Pancreas (tissue), 10 donors: Measurements from ENCODE around the gene STAT3. TPM values are rescaled to one million over a fixed set of nuclear protein-coding genes. Genes with fewer than 3 reads are reported as not detected.

Source experiments
- ATAC-seq, 4 donors: fragments of 200-7000 bp; cut with Tn5 transposase; one replicate each; pipeline versions ENCODE4 v1.8.0 to v1.9.1; 2020; ENCODE audit warnings: mild to moderate bottlenecking in 4 of 4, moderate library complexity in 4 of 4
- DNase-seq, 6 donors: peaks; one replicate each; pipeline ENCODE4 v3.0.0-alpha.2; 2020
- FAIRE-seq: peaks from 2 replicates; lab custom pipeline; 2012; peaks lifted over from hg19 to GRCh38; lab: Jason Lieb, UNC
- H3K27ac ChIP-seq, 4 donors: fragments of 200-600 bp; sonication (generic); 1 replicate in 3 of 4; 2 replicates in 1 of 4; pipeline versions ENCODE4 v1.5.0 to v1.8.0; 2020
- H3K27me3 ChIP-seq, 4 donors: fragments of 200-600 bp; one replicate each; pipeline ENCODE4 v1.8.0; 2021
- H3K36me3 ChIP-seq, 3 donors: fragments of 200-600 bp; sonication (generic) in 1 of 3; one replicate each; pipeline versions ENCODE4 v1.5.0 to v1.8.0; 2020 to 2021
- H3K4me1 ChIP-seq, 3 donors: fragments of 200-600 bp; one replicate each; pipeline ENCODE4 v1.8.0; 2021
- H3K4me3 ChIP-seq, 4 donors: fragments of 200-600 bp; sonication (generic) in 2 of 4; one replicate each; pipeline versions ENCODE4 v1.5.0 to v1.8.0; 2020 to 2021
- H3K9me3 ChIP-seq, 4 donors: fragments of 200-600 bp; one replicate each; pipeline ENCODE4 v1.8.0; 2021
- CTCF ChIP-seq, 4 donors: fragments of 200-600 bp; sonication (generic) in 3 of 4; IDR thresholded peaks; one replicate each; pipeline versions ENCODE4 v1.5.0 to v1.8.0; 2021; ENCODE audit warnings: antibody characterized with exemption in 4 of 4
- WGBS, 2 donors: extraction: QIAGEN DNeasy Blood & Tissue Kit; methylation state at CpG; one replicate each; pipeline ENCODE4 v1.1.7; 2013; 5-methylcytosine and 5-hydroxymethylcytosine counted together
- intact Hi-C, 3 donors: fragments of 100-400 bp; cut with DNase I; formaldehyde crosslinking; loops; one replicate each; pipeline versions ENCODE4 v1.11.1 to v1.14.2; 2022
- polyA plus RNA-seq, 2 donors: library from polyadenylated mRNA; stranded (reverse); fragments of 200-250 nt; gene quantifications; one replicate each; pipeline ENCODE4 v1.2.3, GENCODE V29; 2013
- total RNA-seq, 6 donors: library from RNA; stranded (reverse); fragmentation: NEBNext Ultra II Directional in 4 of 6; extraction: Animal tissue kit (Norgen Biotek cat#: 25700) in 4 of 6; gene quantifications; one replicate each; pipeline versions ENCODE4 v1.2.1 to v1.2.4, GENCODE V29; 2021 to 2023
- donor health status: healthy with polysubstance abuse.
- donor health status: DM: no; HTN: no; CAD: no; lungs with moderate emphysema.
- donor health status: DM: no; HTN: no; CAD: no.
- donor health status: control.
- donor health status: control.
- donor health status: Bipolar disorder and iron deficiency.
- donor health status: DM: yes; HTN: yes; CAD: no.
- donor health status: DM: no; HTN: no; CAD: no.
- donor health status: DM: no; HTN: no; CAD: no.
- donor health status: DM: yes; HTN: yes; CAD: no.

The STAT3 gene
- total and polyA plus RNA-seq, 8 donors, result 37.9 to 127 (median 70.6) TPM

GRCh38 chr17:42413464-42414040 is 25.3 kb upstream of the STAT3 start:
- no peak for FAIRE-seq
- Histone ChIP-seq H3K4me1 (no peaks in the 10 kb centered on the region), H3K9me3 (no peaks in the 10 kb centered on the region), H3K4me3 (no peak overlapping the region), H3K36me3 (no peaks in the 10 kb centered on the region), H3K27ac (no peak overlapping the region), H3K27me3 (no peaks in the 10 kb centered on the region)
- intact Hi-C loops, result no loop called here
- DNase-seq, result no peak
- no peak for TF ChIP-seq CTCF (IDR thresholded peaks at IDR 0.05)
- ATAC-seq, result no peak
- WGBS, 2 donors, result 74 to 85% methylated on average over 3 of the region's 3 CpGs

GRCh38 chr17:42411905-42412679 is 23.9 kb upstream of the STAT3 start:
- H3K4me3 ChIP-seq, result no peak overlapping the region

GRCh38 chr17:42411361-42411760 is 23.1 kb upstream of the STAT3 start:
- intact Hi-C loops, result no loop called here
- no peak overlapping the region for H3K4me3 ChIP-seq

More at GRCh38 chr17:42411905-42412679, 23.9 kb upstream of the STAT3 start:
- H3K27ac ChIP-seq, result no peak overlapping the region
- no peak for DNase-seq
- no peak for TF ChIP-seq CTCF (IDR thresholded peaks at IDR 0.05)
- H3K36me3 ChIP-seq, result no peaks in the 10 kb centered on the region
- H3K9me3 ChIP-seq, result no peaks in the 10 kb centered on the region
- no peak for FAIRE-seq
- intact Hi-C loops, result no loop called here
- no peak for ATAC-seq
- WGBS, 2 donors, result 83 to 86% methylated on average over 11 of the region's 11 CpGs
- peaks cover 0 to 3% (median 0%) of the 10 kb centered on the region in 3 donors for H3K4me1 ChIP-seq
- H3K27me3 ChIP-seq, result no peaks in the 10 kb centered on the region

GRCh38 chr17:42410319-42410685 is 22.1 kb upstream of the STAT3 start:
- intact Hi-C loops, result no loop called here
- no peak for DNase-seq
- TF ChIP-seq CTCF (IDR thresholded peaks at IDR 0.05), result no peak
- Histone ChIP-seq H3K9me3 (no peaks in the 10 kb centered on the region), H3K4me1 (peaks cover 0 to 5% (median 2%) of the 10 kb centered on the region in 3 donors), H3K27me3 (no peaks in the 10 kb centered on the region), H3K36me3 (no peaks in the 10 kb centered on the region), H3K27ac (no peak overlapping the region), H3K4me3 (no peak overlapping the region)
- no peak for ATAC-seq
- no peak for FAIRE-seq
- WGBS, 2 donors, result 79 to 83% methylated on average over 5 of the region's 5 CpGs

More at GRCh38 chr17:42411361-42411760, 23.1 kb upstream of the STAT3 start:
- 80 to 84% methylated on average over 4 of the region's 4 CpGs for WGBS, 2 donors
- ATAC-seq (no peak), FAIRE-seq (no peak), DNase-seq (no peak)
- Histone ChIP-seq H3K27ac (no peak overlapping the region), H3K9me3 (no peaks in the 10 kb centered on the region), H3K27me3 (no peaks in the 10 kb centered on the region), H3K36me3 (no peaks in the 10 kb centered on the region), H3K4me1 (peaks cover 0 to 5% (median 2%) of the 10 kb centered on the region in 3 donors)
- TF ChIP-seq CTCF (IDR thresholded peaks at IDR 0.05), result no peak
